PFSK-1 (cell line): ENCODE measurements around the gene CNTNAP5.

Source experiments
- FOXP2 ChIP-seq: optimal IDR thresholded peaks from 2 replicates; pipeline ENCODE3; 2011; ENCODE audit warnings: borderline replicate concordance, control low read depth, inconsistent platforms; ENCODE audit not compliant: insufficient read depth; ENCODE audit errors: extremely low read length, extremely low read depth
- POLR2AphosphoS5 ChIP-seq: IDR thresholded peaks from 2 replicates; pipeline ENCODE4 v1.6.1; 2012; ENCODE audit warnings: low read depth, mild to moderate bottlenecking, control low read depth, low read length, moderate library complexity
- REST ChIP-seq, 2 experiments: IDR thresholded peaks; 2 replicates each; pipeline versions ENCODE4 v1.6.1 to v1.8.0; 2011 to 2012; ENCODE audit warnings: low read depth in 2 of 2, low read length in 2 of 2, control low read depth in 1 of 2, inconsistent platforms in 1 of 2, mild to moderate bottlenecking in 1 of 2, moderate library complexity in 1 of 2; ENCODE audit not compliant: insufficient read depth in 1 of 2
- TAF1 ChIP-seq: IDR thresholded peaks from 2 replicates; pipeline ENCODE4 v1.6.1; 2012; ENCODE audit warnings: low read length, control low read depth, borderline replicate concordance; ENCODE audit not compliant: insufficient read depth

- no peak for TF ChIP-seq REST (IDR thresholded peaks at IDR 0.05; ENCODE audit: insufficient read depth in 1 of 2, low read depth in 2 of 2, low read length in 2 of 2)
- TF ChIP-seq FOXP2, result no peak
- TF ChIP-seq POLR2AphosphoS5, result no peak
- no peak for TF ChIP-seq TAF1
Observed at GRCh38 chr2:123976054-123976648, 48.9 kb upstream of the CNTNAP5 start.
